ENCODE results near the gene ARL8A. TPM values are rescaled to one million over a fixed set of nuclear protein-coding genes. Genes with fewer than 3 reads are reported as not detected.
"Not testable (repeated sequence)": the region's sequence is repeated elsewhere in the genome, so short reads cannot be mapped to it uniquely, and the experiment has no call there.

ARL8A gene
- total and polyA plus RNA-seq, 2 donors (not counting 1 experiment from before 2014, with no cell fraction given) = 18.7 to 35.8 TPM

- H3K4me2 ChIP-seq (ENCODE audit: extremely low read depth, insufficient read depth, low read length) = peak overlapping the region; percentile 35
- H3K4me1 ChIP-seq (ENCODE audit: control insufficient read depth, extremely low read depth, insufficient read depth, low read length) = peaks cover 6% of the 10 kb centered on the region
- H3K9ac ChIP-seq (ENCODE audit: insufficient read depth, low read length) = no peak overlapping the region
- peak; percentile 30 to 40 for DNase-seq (ENCODE audit: low read depth in 2 of 2)
- H3K27ac ChIP-seq (ENCODE audit: insufficient read depth, low read length) = no peak overlapping the region
- peaks cover 11% of the 10 kb centered on the region for H3K27me3 ChIP-seq (ENCODE audit: control insufficient read depth, insufficient read depth, low read length)
- H3K36me3 ChIP-seq (ENCODE audit: control insufficient read depth, insufficient read depth, low read length) = no peaks in the 10 kb centered on the region
- no peak overlapping the region for H3K4me3 ChIP-seq (replicated peaks in 1 of 4; ENCODE audit: control extremely low read depth in 1 of 4, insufficient read depth in 1 of 4, low read depth in 3 of 4, low read length in 4 of 4)
- no peaks in the 10 kb centered on the region for H3K9me3 ChIP-seq (ENCODE audit: control insufficient read depth, insufficient read depth, low read depth, low read length)
- TF ChIP-seq, protein P1, sequence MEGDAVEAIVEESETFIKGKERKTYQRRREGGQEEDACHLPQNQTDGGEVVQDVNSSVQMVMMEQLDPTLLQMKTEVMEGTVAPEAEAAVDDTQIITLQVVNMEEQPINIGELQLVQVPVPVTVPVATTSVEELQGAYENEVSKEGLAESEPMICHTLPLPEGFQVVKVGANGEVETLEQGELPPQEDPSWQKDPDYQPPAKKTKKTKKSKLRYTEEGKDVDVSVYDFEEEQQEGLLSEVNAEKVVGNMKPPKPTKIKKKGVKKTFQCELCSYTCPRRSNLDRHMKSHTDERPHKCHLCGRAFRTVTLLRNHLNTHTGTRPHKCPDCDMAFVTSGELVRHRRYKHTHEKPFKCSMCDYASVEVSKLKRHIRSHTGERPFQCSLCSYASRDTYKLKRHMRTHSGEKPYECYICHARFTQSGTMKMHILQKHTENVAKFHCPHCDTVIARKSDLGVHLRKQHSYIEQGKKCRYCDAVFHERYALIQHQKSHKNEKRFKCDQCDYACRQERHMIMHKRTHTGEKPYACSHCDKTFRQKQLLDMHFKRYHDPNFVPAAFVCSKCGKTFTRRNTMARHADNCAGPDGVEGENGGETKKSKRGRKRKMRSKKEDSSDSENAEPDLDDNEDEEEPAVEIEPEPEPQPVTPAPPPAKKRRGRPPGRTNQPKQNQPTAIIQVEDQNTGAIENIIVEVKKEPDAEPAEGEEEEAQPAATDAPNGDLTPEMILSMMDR (conservative IDR thresholded peaks at IDR 0.05 in 1 of 2, IDR thresholded peaks at IDR 0.05 in 1 of 2; ENCODE audit: low read depth in 1 of 2, low read length in 2 of 2) = no peak
- no peak for TF ChIP-seq EZH2 (IDR thresholded peaks at IDR 0.05; ENCODE audit: low read length, missing control alignments)
- no peaks in the 10 kb centered on the region for H4K20me1 ChIP-seq (ENCODE audit: control insufficient read depth, extremely low read depth, insufficient read depth, low read length)
- H3K79me2 ChIP-seq (ENCODE audit: control insufficient read depth, insufficient read depth, low read length) = no peaks in the 10 kb centered on the region
- H2AFZ ChIP-seq (ENCODE audit: low read length) = no peak overlapping the region
Observed at GRCh38 chr1:202112859-202113689, 31.5 kb downstream of the ARL8A start.

DNA sequence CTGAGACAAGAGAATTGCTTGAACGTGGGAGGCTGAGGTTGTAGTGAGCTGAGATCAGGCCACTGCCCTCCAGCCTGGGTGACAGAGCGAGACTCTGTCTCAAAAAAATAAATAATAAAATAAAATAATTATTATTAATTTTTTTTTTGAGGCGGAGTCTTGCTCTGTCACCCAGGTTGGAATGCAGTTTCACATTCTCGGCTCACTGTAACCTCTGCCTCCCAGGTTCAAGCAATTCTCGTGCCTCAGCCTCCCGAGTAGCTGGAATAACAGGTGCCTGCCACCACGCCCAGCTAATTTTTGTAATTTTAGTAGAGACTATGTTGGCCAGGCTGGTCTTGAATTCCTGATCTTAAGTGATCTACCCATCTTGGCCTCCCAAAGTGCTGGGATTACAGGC lies 32.9 kb downstream of the ARL8A start:
- not testable (repeated sequence) for H3K9me3 ChIP-seq (ENCODE audit: control insufficient read depth, insufficient read depth, low read depth, low read length); H3K4me3 ChIP-seq (replicated peaks in 1 of 4; ENCODE audit: control extremely low read depth in 1 of 4, insufficient read depth in 1 of 4, low read depth in 3 of 4, low read length in 4 of 4); H3K27ac ChIP-seq (ENCODE audit: insufficient read depth, low read length); H3K9ac ChIP-seq (ENCODE audit: insufficient read depth, low read length); DNase-seq (ENCODE audit: low read depth in 2 of 2); H3K4me1 ChIP-seq (ENCODE audit: control insufficient read depth, extremely low read depth, insufficient read depth, low read length); H3K36me3 ChIP-seq (ENCODE audit: control insufficient read depth, insufficient read depth, low read length); H2AFZ ChIP-seq (ENCODE audit: low read length); H3K79me2 ChIP-seq (ENCODE audit: control insufficient read depth, insufficient read depth, low read length); H3K4me2 ChIP-seq (ENCODE audit: extremely low read depth, insufficient read depth, low read length); H4K20me1 ChIP-seq (ENCODE audit: control insufficient read depth, extremely low read depth, insufficient read depth, low read length)
- H3K27me3 ChIP-seq (ENCODE audit: control insufficient read depth, insufficient read depth, low read length) = peaks cover 11% of the 10 kb centered on the region

DNA sequence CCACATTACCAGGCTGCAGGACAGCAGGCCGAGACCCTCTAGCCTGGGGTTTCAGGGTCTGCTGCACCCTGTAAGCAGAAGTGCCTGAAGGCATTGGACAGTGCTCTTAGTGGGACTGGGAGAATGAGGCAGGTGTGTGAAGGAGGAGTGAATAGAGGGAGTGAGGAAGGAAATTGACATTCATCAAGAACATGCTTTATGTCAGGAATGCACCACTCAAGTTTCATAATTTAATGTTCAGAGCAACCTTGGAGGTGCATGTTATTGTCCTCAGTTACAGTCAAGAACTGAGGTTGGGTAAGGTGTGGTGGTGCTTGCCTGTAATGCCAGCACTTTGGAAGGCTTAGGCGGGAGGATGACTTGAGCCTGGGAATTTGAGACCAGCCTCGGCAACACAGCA lies 33.6 kb downstream of the ARL8A start:
- Histone ChIP-seq H4K20me1 (ENCODE audit: control insufficient read depth, extremely low read depth, insufficient read depth, low read length) (no peaks in the 10 kb centered on the region), H3K27me3 (ENCODE audit: control insufficient read depth, insufficient read depth, low read length) (peaks cover 11% of the 10 kb centered on the region), H3K4me2 (ENCODE audit: extremely low read depth, insufficient read depth, low read length) (no peak overlapping the region), H3K4me3 (replicated peaks in 1 of 4; ENCODE audit: control extremely low read depth in 1 of 4, insufficient read depth in 1 of 4, low read depth in 3 of 4, low read length in 4 of 4) (no peak overlapping the region), H3K36me3 (ENCODE audit: control insufficient read depth, insufficient read depth, low read length) (no peaks in the 10 kb centered on the region), H3K4me1 (ENCODE audit: control insufficient read depth, extremely low read depth, insufficient read depth, low read length) (peaks cover 6% of the 10 kb centered on the region), H3K27ac (ENCODE audit: insufficient read depth, low read length) (no peak overlapping the region), H2AFZ (ENCODE audit: low read length) (no peak overlapping the region), H3K79me2 (ENCODE audit: control insufficient read depth, insufficient read depth, low read length) (no peaks in the 10 kb centered on the region), H3K9me3 (ENCODE audit: control insufficient read depth, insufficient read depth, low read depth, low read length) (no peaks in the 10 kb centered on the region), H3K9ac (ENCODE audit: insufficient read depth, low read length) (no peak overlapping the region)
- no peak for TF ChIP-seq EZH2 (IDR thresholded peaks at IDR 0.05; ENCODE audit: low read length, missing control alignments)
- TF ChIP-seq, protein P1 (conservative IDR thresholded peaks at IDR 0.05 in 1 of 2, IDR thresholded peaks at IDR 0.05 in 1 of 2; ENCODE audit: low read depth in 1 of 2, low read length in 2 of 2) = no peak
- DNase-seq (ENCODE audit: low read depth in 2 of 2) = no peak

Data from fibroblast of lung (primary cell).